Measurements from ENCODE around the gene MYBPC2. TPM values are rescaled to one million over a fixed set of nuclear protein-coding genes. Genes with fewer than 3 reads are reported as not detected.

MYBPC2 gene
- total and polyA plus RNA-seq, 10 donors: 0.28 to 1.7 (median 0.42) TPM; not detected in 2

DNA sequence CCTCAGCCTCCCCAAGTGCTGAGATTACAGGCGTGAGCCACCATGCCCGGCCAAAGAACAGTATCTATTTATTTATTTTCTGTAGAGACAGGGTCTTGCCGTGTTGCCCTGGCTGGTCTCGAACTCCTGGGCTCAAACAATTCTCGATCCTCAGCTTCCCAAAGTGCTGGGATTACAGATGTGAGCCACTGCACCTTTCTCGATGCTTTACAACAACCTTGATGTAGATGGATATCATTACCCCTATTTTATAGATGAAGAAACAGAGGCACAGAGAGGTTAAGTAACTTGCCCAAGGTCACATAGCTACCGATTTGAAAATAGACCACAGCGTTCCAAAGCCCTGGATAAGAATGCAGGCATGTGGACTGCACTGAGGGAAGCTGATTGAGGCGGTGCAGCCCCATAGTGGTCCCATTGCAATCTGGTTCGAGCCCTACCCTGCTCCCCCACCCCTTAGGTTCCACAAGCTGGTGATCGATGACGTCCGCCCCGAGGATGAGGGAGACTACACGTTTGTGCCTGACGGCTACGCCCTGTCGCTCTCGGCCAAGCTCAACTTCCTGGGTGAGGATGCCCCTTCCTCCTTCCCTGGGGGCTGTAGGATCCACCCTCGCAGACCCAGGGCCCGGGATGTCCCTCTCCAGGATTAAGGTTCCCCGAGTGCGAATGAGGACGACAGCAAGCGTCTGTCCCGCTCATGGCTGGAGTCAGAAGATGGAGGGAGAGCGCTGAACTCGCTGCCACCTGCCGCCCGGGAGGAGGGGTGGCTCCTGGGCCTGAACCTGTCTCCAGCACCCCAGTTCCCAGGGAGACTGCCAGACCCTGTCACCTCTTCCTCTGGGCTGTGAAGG is 17.9 kb downstream of the MYBPC2 start:
- 59 to 73% (median 68%) methylated on average over 17 to 30 of the region's 30 CpGs for WGBS, 5 donors
- intact Hi-C loops (cut with DNase I; ENCODE audit: low total_unique reads): no loop called here
- Histone ChIP-seq H3K36me3 (no peaks in the 10 kb centered on the region), H3K27ac (no peak overlapping the region), H3K4me1 (no peaks in the 10 kb centered on the region), H3K27me3 (replicated peaks in 1 of 7) (peaks cover 0 to 6% (median 0%) of the 10 kb centered on the region in 7 donors), H3K9me3 (peaks cover 0 to 6% (median 0%) of the 10 kb centered on the region in 8 donors), H3K4me3 (no peak overlapping the region)
- TF ChIP-seq, protein P1, sequence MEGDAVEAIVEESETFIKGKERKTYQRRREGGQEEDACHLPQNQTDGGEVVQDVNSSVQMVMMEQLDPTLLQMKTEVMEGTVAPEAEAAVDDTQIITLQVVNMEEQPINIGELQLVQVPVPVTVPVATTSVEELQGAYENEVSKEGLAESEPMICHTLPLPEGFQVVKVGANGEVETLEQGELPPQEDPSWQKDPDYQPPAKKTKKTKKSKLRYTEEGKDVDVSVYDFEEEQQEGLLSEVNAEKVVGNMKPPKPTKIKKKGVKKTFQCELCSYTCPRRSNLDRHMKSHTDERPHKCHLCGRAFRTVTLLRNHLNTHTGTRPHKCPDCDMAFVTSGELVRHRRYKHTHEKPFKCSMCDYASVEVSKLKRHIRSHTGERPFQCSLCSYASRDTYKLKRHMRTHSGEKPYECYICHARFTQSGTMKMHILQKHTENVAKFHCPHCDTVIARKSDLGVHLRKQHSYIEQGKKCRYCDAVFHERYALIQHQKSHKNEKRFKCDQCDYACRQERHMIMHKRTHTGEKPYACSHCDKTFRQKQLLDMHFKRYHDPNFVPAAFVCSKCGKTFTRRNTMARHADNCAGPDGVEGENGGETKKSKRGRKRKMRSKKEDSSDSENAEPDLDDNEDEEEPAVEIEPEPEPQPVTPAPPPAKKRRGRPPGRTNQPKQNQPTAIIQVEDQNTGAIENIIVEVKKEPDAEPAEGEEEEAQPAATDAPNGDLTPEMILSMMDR (IDR thresholded peaks at IDR 0.05 in 8 of 11, conservative IDR thresholded peaks at IDR 0.05 in 3 of 11): no peak
- TF ChIP-seq POLR2A (IDR thresholded peaks at IDR 0.05) (no peak), POLR2AphosphoS5 (IDR thresholded peaks at IDR 0.05) (no peak)
- no peak for DNase-seq

DNA sequence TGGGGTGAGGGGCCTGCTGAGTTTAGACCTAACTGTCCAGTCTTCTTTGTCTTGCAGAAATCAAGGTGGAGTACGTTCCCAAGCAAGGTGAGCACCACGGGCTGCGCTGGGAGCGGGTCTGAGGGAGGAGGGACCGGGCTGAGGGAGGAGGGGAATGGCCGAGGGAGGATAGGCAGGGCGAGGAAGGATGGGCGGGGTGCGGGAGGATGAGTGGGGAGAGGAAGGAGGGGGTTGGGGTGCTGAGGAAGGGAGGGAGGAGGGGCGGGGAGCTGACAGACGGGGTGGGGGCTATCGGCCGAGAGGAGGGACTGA is 18.5 kb downstream of the MYBPC2 start:
- H3K27ac ChIP-seq: no peak overlapping the region
- TF ChIP-seq POLR2AphosphoS5 (IDR thresholded peaks at IDR 0.05) (no peak), POLR2A (IDR thresholded peaks at IDR 0.05) (no peak)
- TF ChIP-seq, protein P1 (IDR thresholded peaks at IDR 0.05 in 8 of 11, conservative IDR thresholded peaks at IDR 0.05 in 3 of 11): no peak
- H3K4me1 ChIP-seq: no peaks in the 10 kb centered on the region
- no peaks in the 10 kb centered on the region for H3K36me3 ChIP-seq
- H3K27me3 ChIP-seq (replicated peaks in 1 of 7): peaks cover 0 to 6% (median 0%) of the 10 kb centered on the region in 7 donors
- no peak for DNase-seq
- no peak overlapping the region for H3K4me3 ChIP-seq
- H3K9me3 ChIP-seq: peaks cover 0 to 6% (median 0%) of the 10 kb centered on the region in 8 donors
- 36 to 62% (median 44%) methylated on average over 11 to 13 of the region's 13 CpGs for WGBS, 5 donors
- intact Hi-C loops (cut with DNase I; ENCODE audit: low total_unique reads): no loop called here

DNA sequence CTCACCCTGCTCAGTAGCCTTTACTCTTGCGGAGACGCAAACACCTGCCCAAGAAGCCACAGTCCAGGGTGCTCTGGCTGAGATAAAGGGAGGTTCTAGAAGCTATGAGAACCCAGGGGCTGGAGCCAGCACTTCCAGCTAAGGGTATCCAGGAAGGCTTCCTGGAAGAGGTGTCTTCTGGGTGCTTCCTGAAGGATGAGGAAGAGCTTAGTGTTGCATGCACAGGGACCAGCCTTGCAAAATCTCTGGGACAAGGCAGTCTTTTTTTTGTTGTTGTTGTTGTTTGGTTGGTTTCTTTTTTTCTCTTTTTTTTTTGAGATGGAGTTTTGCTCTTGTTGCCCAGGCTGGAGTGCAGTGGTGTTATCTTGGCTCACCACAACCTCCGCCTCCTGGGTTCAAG is 20.6 kb downstream of the MYBPC2 start:
- Histone ChIP-seq H3K9me3 (peaks cover 0 to 1% (median 0%) of the 10 kb centered on the region in 8 donors), H3K4me3 (no peak overlapping the region), H3K36me3 (no peaks in the 10 kb centered on the region), H3K4me1 (no peaks in the 10 kb centered on the region), H3K27ac (no peak overlapping the region), H3K27me3 (replicated peaks in 1 of 7) (peaks cover 0 to 21% (median 3%) of the 10 kb centered on the region in 7 donors)
- intact Hi-C loops (cut with DNase I; ENCODE audit: low total_unique reads): no loop called here
- TF ChIP-seq POLR2A (IDR thresholded peaks at IDR 0.05): no peak
- TF ChIP-seq, protein P1 (IDR thresholded peaks at IDR 0.05 in 8 of 11, conservative IDR thresholded peaks at IDR 0.05 in 3 of 11): no peak
- no peak for TF ChIP-seq POLR2AphosphoS5 (IDR thresholded peaks at IDR 0.05)
- no peak for DNase-seq
- 95 to 100% (median 99%) methylated on average over 3 of the region's 3 CpGs for WGBS, 5 donors

DNA sequence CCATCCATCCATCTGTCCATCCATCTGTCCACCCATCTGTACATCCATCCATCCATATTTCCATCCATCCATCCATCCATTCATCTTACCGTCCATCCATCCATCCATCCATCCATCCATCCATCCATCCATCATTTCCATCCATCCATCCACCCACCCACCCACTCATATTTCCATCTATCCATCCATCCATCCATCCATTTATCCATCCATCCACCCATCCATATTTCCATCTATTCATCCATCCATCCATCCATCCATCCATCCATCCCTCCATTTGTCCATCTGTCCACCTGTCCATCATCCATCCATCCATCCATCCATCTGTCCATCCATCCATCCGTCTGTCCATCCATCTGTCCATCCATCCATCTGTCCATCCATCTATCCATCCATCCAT is 23.3 kb downstream of the MYBPC2 start:
- peaks cover 0 to 15% (median 11%) of the 10 kb centered on the region in 6 donors for H3K4me1 ChIP-seq
- no peaks in the 10 kb centered on the region for H3K9me3 ChIP-seq
- no peak overlapping the region for H3K4me3 ChIP-seq
- intact Hi-C loops (cut with DNase I; ENCODE audit: low total_unique reads): no loop called here
- TF ChIP-seq, protein P1 (IDR thresholded peaks at IDR 0.05 in 8 of 11, conservative IDR thresholded peaks at IDR 0.05 in 3 of 11): peak in 1 of 11 experiments; percentile 4
- no peak for TF ChIP-seq POLR2AphosphoS5 (IDR thresholded peaks at IDR 0.05)
- H3K36me3 ChIP-seq: no peaks in the 10 kb centered on the region
- H3K27me3 ChIP-seq (replicated peaks in 1 of 7): peaks cover 0 to 42% (median 12%) of the 10 kb centered on the region in 7 donors
- DNase-seq: no peak
- WGBS, 5 donors: 71 to 96% (median 81%) methylated on average over 2 of the region's 2 CpGs
- H3K27ac ChIP-seq: no peak overlapping the region

All from spleen (tissue), 11 donors.